ENCODE measurements around the gene CPA4.
"Not testable (repeated sequence)": the region's sequence is repeated elsewhere in the genome, so short reads cannot be mapped to it uniquely, and the experiment has no call there.

The CPA4 gene

DNA sequence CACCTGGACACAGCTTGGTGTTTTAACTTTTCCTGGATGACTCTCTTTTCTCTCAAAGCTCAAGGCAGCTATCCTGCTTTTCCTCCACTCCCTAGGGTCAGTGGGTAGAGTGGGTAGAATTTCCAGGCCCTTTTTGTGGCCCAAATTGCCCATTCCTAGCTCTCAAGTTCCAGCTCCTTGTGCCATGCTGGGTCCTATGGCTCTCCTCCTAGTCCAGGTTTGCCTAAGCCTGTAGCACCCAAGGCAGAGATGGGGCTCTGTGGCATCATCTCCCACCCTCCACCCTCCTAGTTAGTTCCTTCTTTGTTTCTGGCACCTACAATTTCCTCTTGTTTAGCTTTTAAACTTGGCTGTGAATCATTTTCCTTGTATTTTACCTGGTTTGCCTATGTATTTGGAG is 9.7 kb downstream of the CPA4 start:
- DNase-seq (ENCODE audit: low read depth) = no peak

DNA sequence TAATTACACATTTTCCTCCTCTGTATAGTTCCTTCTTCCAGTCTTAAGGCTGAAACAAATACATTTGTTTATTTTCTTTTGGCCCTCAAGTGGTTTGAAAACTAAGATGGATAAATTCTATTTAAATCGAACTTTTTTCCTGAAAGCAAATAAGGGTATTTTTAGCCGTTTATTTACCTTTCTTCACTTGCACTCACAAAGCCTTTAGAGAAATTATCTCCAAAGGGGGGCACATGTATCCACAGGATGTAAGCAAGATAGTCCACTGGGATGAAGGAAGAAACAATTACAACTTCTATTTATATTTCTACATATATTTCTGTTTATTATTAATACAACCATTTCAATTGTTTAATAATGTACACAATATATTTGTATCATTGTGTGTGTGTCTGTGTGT is 10.2 kb downstream of the CPA4 start:
- DNase-seq (ENCODE audit: low read depth) = no peak

DNA sequence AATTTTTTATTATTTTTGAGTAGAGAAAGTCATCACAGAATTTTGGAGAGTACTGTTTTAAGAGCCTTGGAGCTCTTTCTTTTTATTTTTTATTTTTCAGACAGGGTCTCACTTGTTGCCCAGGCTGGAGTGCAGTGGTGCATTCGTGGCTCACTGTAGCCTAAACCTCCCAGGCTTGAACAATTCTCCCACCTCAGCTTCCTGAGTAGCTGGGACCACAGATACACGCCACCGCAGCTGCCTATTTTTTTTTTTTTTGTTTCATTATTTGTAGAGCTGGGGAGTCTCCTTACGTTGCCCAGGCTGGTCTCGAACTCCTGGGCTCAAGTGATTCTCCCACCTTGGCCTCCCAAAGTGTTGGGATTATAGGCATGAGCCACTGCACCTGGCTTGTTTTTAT is 10.6 kb downstream of the CPA4 start:
- no peak for DNase-seq (ENCODE audit: low read depth)

DNA sequence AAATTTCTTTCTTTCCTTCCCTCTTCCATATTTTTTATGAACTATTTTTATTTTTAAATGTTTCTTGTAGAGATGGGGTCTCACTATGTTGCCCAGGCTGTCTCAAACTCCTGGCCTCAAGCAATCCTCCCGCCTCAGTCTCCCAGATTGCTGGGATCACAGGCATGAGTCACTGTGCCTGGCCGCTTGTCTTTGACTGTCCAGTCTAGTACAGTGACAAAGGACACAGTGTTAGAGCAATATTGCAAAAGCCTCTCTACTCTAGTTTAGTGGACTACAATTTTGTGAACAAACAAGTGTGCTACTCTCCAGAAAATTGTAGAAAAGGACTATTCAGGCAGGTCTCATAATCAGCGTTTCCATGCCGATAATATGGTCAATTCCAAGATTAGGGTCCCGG is 11.0 kb downstream of the CPA4 start:
- DNase-seq (ENCODE audit: low read depth) = no peak

DNA sequence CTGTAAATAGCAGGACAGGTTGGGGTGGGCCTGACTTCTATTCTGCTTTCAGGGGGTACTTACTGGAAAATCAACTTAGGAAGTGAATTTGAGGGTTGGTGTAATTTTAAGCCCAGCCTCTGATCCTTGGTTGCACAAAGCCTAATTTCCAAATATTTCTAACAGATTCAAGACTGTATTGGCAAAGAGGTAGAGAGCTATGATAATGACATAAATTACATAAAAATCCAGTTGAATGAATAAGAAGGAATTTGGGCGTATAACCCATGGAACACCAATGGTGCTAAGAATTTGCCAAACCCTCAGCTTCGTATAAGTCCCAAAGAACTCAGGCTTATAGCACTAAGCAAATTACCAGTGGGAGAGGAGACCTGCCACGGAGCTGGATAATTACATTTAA is 11.9 kb downstream of the CPA4 start:
- no peak for DNase-seq (ENCODE audit: low read depth)

DNA sequence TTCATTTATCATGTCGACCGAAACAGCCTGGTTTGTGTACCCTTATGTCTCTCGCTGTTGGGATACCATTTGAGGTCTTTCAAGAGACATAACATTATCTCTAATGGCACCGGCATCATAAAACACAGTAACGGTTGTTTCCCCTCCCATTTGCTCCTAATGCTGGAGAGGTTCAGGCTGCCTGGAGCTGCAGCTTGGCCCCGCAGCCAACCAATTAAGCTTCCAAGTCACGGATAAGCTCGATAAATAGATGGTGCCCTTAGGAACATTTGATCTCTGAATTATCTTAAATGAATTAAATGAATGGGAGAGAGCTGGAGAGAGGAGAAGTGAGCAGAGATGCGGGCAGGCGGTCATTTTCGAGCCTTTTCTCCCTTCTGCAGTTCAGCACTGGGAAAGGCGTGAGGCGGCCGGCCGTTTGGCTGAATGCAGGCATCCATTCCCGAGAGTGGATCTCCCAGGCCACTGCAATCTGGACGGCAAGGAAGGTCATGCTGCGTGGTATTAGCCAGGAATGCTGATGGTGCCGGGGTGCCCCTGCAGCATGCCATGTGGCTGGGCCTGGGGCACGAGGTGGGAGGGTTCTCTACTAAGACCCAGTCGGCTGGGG is 12.6 kb downstream of the CPA4 start:
- no peak for DNase-seq (ENCODE audit: low read depth)

DNA sequence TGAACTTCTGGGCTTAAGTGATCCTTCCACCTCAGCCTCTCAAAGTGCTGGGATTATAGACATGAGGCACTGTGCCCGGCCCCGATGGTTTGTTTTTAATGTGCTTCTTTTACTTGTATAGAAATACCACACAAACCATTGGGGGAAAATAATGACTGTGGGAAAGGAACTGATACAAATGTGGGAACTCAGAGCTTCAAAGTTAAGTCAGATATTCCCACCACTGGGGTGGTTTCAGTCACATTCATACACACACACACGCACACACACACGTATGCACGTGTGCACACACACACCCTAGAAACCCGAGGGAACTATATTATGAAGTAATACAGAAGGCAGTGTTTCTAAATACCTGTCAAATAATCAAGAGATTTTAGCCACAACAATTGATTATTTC is 17.0 kb downstream of the CPA4 start:
- no peak for DNase-seq (ENCODE audit: low read depth)

DNA sequence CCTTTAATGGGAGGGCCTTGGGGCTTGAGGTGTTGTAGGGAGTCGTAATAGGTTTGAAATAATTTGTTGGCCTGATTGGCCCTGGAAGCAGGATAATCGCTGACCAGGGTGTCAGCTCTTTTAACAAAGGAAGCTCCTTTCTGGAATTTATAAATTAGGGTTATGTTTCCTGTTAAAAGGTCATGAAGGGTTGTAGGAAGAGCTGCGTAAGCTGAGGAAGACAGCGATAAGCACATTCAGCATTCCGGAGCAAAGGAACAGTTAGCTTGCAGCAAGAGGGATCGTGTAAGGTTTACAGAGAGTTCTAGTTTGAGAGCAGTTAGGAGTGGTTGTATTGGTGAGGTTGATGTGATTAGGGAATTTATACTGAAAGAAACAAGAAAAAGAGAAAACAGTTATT is 21.3 kb downstream of the CPA4 start:
- DNase-seq (ENCODE audit: low read depth) = no peak

DNA sequence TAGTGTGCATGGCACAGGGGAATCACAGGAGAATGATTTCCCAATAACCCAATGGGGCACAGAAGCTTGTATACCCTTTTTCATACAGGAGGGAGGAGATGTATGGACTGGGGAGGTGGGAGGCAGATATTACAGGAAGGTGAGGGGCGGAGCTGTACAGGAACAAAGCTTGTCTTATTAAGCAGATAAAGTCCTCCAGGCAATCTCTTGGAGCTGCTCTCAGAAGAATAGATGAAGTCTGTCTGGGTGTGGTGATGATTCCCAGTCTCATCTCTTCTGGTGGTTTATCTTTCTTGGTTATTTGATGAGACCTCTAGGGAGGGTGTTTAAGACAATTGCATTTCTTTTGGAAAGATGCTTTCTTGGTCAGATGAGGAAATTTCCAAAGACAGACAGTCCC is 26.6 kb downstream of the CPA4 start:
- DNase-seq (ENCODE audit: low read depth) = no peak

DNA sequence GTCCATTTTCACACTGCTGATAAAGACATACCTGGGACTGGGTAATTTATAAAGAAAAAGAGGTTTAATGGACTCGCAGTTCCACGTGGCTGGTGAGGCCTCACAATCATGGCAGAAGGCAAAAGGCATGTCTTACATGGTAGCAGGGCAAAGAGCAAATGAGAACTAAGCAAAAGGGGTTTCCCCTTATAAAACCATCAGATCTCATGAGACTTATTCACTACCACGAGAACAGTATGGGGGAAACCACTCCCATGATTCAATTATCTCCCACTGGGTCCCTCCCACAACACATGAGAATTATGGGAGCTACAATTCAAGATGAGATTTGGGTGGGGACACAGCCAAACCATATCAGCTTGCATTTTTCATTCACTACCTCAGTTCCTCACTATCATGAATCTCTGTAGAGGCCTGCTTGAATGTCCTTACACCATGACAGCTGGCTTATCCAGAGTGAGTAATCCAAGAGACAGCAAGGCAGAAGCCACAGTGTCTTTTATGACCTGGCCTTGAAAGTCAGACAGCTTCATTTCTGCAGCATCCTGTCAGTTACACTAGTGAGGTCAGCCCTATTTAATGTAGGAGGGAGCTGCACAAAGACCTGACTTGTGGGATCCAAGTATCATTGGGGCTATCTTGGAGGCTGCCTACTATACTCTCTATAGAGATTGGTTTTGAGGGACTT is 28.7 kb downstream of the CPA4 start:
- DNase-seq (ENCODE audit: low read depth) = not testable (repeated sequence)

DNA sequence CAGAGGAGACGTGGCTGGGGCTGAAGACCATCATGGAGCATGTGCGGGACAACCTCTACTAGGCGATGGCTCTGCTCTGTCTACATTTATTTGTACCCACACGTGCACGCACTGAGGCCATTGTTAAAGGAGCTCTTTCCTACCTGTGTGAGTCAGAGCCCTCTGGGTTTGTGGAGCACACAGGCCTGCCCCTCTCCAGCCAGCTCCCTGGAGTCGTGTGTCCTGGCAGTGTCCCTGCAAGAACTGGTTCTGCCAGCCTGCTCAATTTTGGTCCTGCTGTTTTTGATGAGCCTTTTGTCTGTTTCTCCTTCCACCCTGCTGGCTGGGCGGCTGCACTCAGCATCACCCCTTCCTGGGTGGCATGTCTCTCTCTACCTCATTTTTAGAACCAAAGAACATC is 29.7 kb downstream of the CPA4 start:
- no peak for DNase-seq (ENCODE audit: low read depth)

DNA sequence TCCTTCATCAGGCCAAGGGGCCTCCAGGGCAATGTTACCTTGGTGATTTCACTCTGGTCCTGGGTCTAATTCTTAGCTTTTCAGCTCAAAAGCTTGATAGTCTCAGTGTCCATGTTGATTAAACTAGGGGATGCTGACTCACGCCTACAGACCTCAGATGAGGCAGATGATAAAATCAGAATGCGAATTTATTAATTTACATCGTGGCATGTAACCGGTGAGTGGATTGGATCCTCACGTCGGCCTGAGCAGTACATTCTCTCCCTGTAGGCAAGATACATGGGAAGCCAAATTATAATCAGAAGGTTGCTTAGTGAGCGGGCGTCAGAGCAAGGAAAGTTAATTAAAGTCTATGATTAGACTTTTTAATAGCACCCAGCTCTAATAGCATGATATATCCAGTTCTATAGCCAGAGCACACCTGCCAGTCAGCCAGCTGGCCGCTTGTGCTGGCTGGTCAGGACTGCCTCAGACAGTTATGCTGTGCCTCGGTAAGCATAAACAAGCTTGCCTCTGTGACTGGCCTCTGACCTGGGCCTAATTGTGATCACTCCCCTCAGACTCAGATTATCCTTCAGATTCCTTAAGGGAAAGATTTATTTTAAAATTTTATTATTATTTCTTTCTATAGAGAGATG is 31.5 kb downstream of the CPA4 start:
- no peak for DNase-seq (ENCODE audit: low read depth)

DNA sequence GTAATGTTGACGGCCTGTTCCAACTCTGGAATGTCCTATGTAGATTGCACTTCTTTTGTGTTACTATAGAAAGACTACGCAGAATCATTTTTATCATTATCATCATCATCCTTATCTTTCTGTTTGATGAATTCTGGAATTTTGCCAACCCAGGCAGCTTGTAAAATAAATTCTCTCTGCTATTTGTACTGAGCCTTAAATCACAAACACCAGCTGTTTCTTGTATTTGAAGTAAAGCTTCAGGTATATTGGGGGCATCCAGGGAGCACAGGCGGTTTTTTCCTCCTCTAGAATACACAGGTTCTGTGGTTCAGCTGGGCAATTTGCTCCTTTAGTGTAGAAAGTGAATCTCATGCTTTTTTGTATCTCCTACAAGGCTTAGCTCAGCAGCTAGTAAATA is 36.7 kb downstream of the CPA4 start:
- DNase-seq (ENCODE audit: low read depth) = no peak

DNA sequence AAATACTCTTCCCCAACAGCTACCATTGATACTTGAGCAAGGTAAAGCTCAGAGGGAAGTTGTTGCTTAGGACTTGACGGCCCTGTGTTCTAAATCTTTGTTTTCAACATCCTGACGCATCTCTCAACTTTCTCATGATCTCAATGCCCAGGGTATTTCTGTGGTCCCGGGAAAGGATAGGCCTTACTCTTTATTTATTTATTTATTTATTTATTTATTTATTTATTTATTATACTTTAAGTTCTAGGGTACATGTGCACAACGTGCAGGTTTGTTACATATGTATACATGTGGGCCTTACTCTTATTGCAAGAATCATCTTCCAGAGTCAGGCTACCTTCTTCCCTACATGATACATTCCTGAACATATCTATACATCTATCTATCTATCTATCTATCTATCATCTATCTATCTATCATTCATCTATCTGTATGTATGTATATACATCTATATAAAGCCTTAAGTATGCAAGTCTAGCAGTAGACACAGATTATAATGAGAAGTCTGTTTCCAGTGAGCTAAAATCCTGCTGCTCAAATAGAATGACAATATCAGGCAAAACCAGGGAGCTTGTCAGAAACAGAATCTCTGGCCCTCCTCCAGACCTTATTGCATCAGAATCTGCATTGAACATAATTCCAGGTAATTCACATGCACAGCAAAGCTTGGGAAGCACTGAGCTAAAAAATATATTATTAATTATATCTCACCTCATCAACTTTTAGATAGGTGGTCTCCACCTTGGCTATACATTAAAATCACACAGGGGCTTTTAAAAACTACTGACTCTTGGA is 39.5 kb downstream of the CPA4 start:
- no peak for DNase-seq (ENCODE audit: low read depth)

DNA sequence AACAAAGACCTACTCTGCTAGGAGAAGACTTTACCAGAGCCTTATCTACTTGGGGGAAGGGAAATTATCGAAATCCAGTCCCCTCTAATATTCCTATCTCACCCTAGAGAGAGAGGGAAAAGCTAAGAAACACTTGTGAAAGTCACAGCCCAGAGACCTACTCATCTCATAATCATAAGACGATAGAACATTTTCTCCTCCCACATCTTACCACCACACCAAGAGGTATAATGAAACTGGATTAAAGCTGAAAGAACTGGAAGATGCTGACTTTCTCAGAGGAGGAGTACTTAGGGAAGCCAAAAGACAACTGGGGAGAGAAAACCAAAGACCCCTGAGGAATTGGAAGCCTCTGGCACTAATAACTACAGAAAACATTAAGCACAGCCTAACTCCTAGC is 40.9 kb downstream of the CPA4 start:
- no peak for DNase-seq (ENCODE audit: low read depth)

DNA sequence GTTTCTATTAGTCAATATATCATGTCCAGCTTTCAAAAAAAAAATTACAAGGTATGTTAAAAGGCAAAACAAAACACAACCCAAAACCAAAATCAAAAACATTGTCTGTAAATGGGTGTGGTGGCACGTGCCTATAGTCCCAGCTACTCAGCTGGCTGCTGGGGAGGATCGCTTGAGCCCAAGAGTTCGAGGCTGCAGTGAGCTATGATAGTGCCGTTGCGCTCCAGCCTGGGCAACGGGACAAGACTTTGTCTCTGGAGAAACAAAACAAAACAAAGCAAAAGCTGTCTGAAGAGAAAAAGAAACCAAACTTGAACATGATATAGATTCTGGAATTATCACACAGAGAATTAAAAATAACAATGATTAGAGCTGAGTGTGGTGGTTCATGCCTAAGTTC is 41.3 kb downstream of the CPA4 start:
- DNase-seq (ENCODE audit: low read depth) = no peak

DNA sequence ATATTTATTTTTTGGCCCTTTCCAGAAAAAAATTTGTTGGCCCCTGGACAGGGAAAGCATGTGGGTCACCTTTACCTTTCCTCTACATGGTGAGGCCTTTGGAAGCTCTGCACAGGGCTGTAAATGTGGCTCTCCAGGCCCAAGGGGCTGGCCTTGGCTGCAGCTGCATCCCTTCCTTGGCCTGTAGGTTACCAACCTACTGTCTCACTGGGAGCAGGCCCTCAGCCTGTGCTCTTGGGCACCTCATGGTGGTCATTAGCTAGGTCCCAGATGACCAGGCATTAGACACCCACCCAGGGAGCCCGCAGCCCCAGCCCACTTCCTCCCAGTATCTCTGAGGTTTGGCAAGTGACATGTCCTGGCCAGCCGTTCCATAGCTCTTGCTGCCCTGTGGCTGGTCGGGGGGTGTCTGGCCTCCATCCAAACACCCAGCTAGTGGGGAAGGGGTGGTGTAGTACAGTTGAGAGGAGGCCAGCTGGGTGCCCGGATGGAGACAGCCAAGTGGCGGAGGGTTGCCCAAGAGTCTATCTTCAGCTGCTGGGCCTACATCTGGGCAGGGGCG is 44.5 kb downstream of the CPA4 start:
- DNase-seq (ENCODE audit: low read depth) = no peak

DNA sequence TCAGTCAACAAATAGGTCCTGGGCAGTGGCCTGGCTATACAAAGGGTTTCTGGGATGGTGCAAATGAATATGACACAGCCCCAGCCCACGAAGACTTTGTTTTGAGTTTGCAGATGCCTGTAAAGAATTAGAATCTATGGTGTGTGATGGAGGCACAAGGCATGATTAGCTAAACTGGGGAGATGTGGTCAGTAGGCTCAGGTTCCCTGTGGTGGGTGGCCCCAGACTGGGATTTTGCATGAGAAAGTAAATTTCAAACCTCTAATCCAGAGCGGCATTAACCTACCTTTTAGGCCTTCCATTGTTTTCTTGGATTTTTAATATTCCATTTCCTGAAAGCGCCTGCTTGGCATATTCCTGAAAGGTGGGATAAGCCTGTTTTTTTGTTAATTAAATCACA is 45.3 kb downstream of the CPA4 start:
- DNase-seq (ENCODE audit: low read depth) = no peak

DNA sequence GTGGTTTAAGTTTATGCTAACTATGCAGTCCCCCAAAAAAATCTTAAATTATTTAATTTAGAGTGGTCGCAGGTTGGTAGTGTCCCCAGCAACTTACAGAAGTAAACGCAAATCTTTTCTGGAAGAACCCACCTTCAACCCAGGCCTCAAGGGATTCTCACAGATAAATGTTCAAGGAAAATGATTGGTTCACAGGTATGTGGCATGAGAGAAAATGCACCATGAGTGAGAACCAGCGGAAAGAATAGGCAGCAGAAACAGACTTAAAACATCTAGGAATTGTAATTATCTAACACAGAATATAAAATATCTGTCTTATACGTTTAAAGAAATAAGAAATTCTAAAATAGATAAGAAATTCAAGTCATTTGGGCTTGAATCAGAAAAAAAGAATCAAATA is 48.9 kb downstream of the CPA4 start:
- no peak for DNase-seq (ENCODE audit: low read depth)

DNA sequence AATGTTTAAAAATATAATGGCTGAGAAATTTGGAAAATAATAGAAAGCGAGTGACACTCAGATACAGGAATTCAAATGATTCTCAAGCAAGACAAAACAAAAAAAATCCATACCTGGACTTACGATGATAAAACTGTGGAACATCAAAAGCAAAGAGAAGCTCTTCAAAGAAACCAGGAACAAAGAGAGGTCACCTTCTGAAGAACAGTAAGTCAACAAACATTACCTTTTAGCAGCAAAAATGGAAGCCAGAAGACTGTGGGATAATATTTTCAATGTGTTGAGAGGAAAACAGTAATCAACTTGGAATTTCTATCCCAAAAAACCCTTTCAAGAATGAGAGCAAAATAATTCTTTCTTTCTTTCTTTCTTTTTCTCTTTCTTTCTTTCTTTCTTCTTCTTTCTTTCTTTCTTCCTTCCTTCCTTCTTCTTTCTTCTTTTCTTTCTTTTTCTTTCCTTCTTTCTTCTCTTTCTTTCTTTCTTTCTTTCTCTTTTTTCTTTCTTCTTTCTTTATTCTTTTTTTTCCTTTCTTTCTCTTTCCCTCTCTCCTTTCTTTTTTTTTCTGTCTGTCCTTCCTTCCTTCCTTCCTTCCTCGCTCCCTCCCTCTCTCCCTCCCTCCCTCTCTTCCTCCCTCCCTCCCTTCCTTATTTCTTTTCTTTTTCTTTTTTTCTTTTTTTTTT is 49.9 kb downstream of the CPA4 start:
- DNase-seq (ENCODE audit: low read depth) = no peak

DNA sequence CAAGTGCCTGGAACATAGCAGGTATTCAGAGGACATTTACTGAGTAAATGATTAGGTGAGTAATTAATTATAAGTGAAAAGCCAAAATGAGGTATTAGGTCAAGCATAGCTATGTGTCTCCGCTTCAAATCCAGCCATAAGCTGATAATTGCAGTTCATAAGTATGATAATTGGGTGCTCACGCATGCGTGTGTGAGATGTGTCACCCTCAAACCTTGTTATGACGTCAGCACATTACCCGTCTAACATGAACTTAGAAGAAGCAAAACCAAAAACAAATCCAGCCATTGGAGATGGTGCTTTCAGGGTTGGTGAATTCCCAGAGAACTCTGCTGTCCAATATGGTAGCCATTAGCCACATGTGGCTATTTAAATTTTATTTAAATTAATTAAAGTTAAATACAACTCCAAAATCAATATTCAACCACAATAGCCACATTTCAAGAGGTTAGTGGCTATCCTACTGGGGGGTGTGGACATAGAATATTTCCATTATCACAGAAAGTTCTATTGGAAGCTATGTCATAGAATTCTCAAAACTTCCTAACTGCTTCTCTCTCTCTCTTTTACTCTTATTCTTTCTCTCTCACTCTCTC is 51.4 kb downstream of the CPA4 start, which contains the start of gene CPA5:
CPA5 (plus strand) TSS at position 546 of the 596 bp plus-strand sequence. CDS start 1,670 bp downstream, outside the sequence.
- DNase-seq (ENCODE audit: low read depth) = no peak

DNA sequence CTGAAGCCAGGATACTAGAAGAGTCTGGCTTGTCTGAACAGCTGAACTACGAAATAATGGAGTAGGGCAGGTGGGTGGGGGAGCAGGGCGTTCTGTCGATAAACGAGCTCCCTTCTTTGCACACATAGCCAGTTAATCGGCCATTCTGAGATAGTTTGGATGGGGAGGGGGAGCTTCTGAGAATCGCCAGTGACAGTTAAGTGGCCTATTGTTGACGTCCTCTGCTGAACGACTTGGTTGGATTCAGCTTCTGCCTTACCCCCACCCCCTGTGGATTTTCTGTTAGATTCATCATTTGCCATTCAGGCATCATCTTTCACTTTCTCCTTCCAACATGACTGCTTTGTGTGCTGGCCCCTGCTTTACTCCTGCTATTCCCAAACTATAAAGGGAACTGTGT is 52.2 kb downstream of the CPA4 start:
- no peak for DNase-seq (ENCODE audit: low read depth)
